H9 (cell line): ENCODE data around the gene MAST2. TPM values are rescaled to one million over a fixed set of nuclear protein-coding genes. Genes with fewer than 3 reads are reported as not detected.

Experiments
- DNase-seq: peaks from one replicate; pipeline ENCODE4 v3.0.0-alpha.2; 2017
- H2AFZ ChIP-seq: one replicate; pipeline ENCODE4 v1.6.1; 2013; ENCODE audit warnings: mild to moderate bottlenecking, low read length, control low read depth, moderate library complexity
- H2AK5ac ChIP-seq: 2 replicates; pipeline ENCODE4 v1.6.1; 2013; ENCODE audit warnings: low read length, control low read depth, mixed read lengths; ENCODE audit not compliant: insufficient read length
- H2BK120ac ChIP-seq: one replicate; pipeline ENCODE4 v1.6.1; 2013; ENCODE audit warnings: low read depth, mild to moderate bottlenecking, low read length, control low read depth, inconsistent platforms; ENCODE audit not compliant: poor library complexity, severe bottlenecking
- H2BK12ac ChIP-seq: 2 replicates; pipeline ENCODE4 v1.6.1; 2013; ENCODE audit warnings: low read length, control low read depth, mixed read lengths, low read depth; ENCODE audit not compliant: insufficient read length
- H2BK15ac ChIP-seq: 2 replicates; pipeline ENCODE4 v1.6.1; 2013; ENCODE audit warnings: low read depth, low read length, control low read depth
- H2BK20ac ChIP-seq: one replicate; pipeline ENCODE4 v1.6.1; 2013; ENCODE audit warnings: low read depth, mild to moderate bottlenecking, low read length, control low read depth, inconsistent platforms; ENCODE audit not compliant: poor library complexity, severe bottlenecking
- H2BK5ac ChIP-seq: 2 replicates; pipeline ENCODE4 v1.6.1; 2013; ENCODE audit warnings: low read length, control low read depth, mixed read lengths; ENCODE audit not compliant: insufficient read length
- H3K14ac ChIP-seq: 2 replicates; pipeline ENCODE4 v1.6.1; 2013; ENCODE audit warnings: low read length, control low read depth; ENCODE audit not compliant: insufficient read depth
- H3K18ac ChIP-seq: 2 replicates; pipeline ENCODE4 v1.6.1; 2013; ENCODE audit warnings: low read depth, mild to moderate bottlenecking, mixed read lengths, low read length, control low read depth; ENCODE audit not compliant: insufficient read length
- H3K23ac ChIP-seq: 2 replicates; pipeline ENCODE4 v1.6.1; 2013; ENCODE audit warnings: low read length, control low read depth, mixed read lengths, low read depth; ENCODE audit not compliant: insufficient read length
- H3K23me2 ChIP-seq: 2 replicates; pipeline ENCODE4 v1.6.1; 2013; ENCODE audit warnings: low read depth, mild to moderate bottlenecking, mixed read lengths, low read length, control low read depth; ENCODE audit not compliant: insufficient read length, poor library complexity, severe bottlenecking
- H3K27ac ChIP-seq: 2 replicates; pipeline ENCODE4 v1.5.1; 2013; ENCODE audit warnings: low read length, control low read depth, mixed read lengths, low read depth; ENCODE audit not compliant: insufficient read length
- H3K27me3 ChIP-seq: 2 replicates; pipeline ENCODE4 v1.6.1; 2013; ENCODE audit warnings: low read length, control low read depth, inconsistent platforms; ENCODE audit not compliant: insufficient read depth
- H3K4ac ChIP-seq: 2 replicates; pipeline ENCODE4 v1.6.1; 2013; ENCODE audit warnings: low read depth, mild to moderate bottlenecking, control low read depth, inconsistent platforms, low read length, moderate library complexity
- H3K4me1 ChIP-seq: 2 replicates; pipeline ENCODE4 v1.6.1; 2013; ENCODE audit warnings: low read length, control low read depth, inconsistent platforms; ENCODE audit not compliant: insufficient read depth
- H3K4me2 ChIP-seq: 2 replicates; pipeline ENCODE4 v1.6.1; 2013; ENCODE audit warnings: low read length, control low read depth, mixed read lengths; ENCODE audit not compliant: insufficient read length, insufficient read depth
- H3K56ac ChIP-seq: 2 replicates; pipeline ENCODE4 v1.6.1; 2013; ENCODE audit warnings: low read depth, mild to moderate bottlenecking, mixed read lengths, low read length, control low read depth; ENCODE audit not compliant: insufficient read length
- H3K79me1 ChIP-seq: 2 replicates; pipeline ENCODE4 v1.6.1; 2013; ENCODE audit warnings: low read depth, mild to moderate bottlenecking, moderate library complexity, low read length, control low read depth, inconsistent platforms; ENCODE audit not compliant: insufficient read depth, poor library complexity, severe bottlenecking
- H3K79me2 ChIP-seq: 2 replicates; pipeline ENCODE4 v1.6.1; 2013; ENCODE audit warnings: low read length, control low read depth, inconsistent platforms; ENCODE audit not compliant: insufficient read depth
- H3K9ac ChIP-seq: 2 replicates; pipeline ENCODE4 v1.6.1; 2013; ENCODE audit warnings: low read length, control low read depth, mixed read lengths; ENCODE audit not compliant: insufficient read length; ENCODE audit errors: extremely low read depth
- H3K9me3 ChIP-seq: one replicate; pipeline ENCODE4 v1.6.1; 2013; ENCODE audit warnings: low read depth, low read length, inconsistent platforms; ENCODE audit not compliant: control insufficient read depth
- H3T11ph ChIP-seq: one replicate; pipeline ENCODE4 v1.6.1; 2013; ENCODE audit warnings: mild to moderate bottlenecking, low read length, control low read depth, inconsistent platforms
- H4K20me1 ChIP-seq: one replicate; pipeline ENCODE4 v1.6.1; 2013; ENCODE audit not compliant: control insufficient read depth, insufficient read length, insufficient read depth
- H4K5ac ChIP-seq: 2 replicates; pipeline ENCODE4 v1.6.1; 2013; ENCODE audit warnings: low read depth, mild to moderate bottlenecking, mixed read lengths, low read length, control low read depth; ENCODE audit not compliant: insufficient read length
- H4K8ac ChIP-seq: replicated peaks from 2 replicates; pipeline ENCODE4 v1.6.1; 2013; ENCODE audit warnings: low read length, control low read depth, mixed read lengths, low read depth; ENCODE audit not compliant: insufficient read length
- H4K91ac ChIP-seq: 2 replicates; pipeline ENCODE4 v1.6.1; 2013; ENCODE audit warnings: low read depth, mild to moderate bottlenecking, moderate library complexity, mixed read lengths, low read length, control low read depth; ENCODE audit not compliant: insufficient read length
- H3K27ac Mint-ChIP-seq, 3 experiments: 2 replicates in 2 of 3; 3 replicates in 1 of 3; pipeline ENCODE4 v1.8.0; 2020 to 2021; ENCODE audit warnings: mixed read lengths in 3 of 3, mild to moderate bottlenecking in 1 of 3, moderate library complexity in 1 of 3
- H3K27me3 Mint-ChIP-seq: 2 replicates; pipeline ENCODE4 v1.8.0; 2021; ENCODE audit warnings: low read depth, mild to moderate bottlenecking, moderate library complexity, mixed read lengths
- H3K36me3 Mint-ChIP-seq, 3 experiments: 2 replicates in 2 of 3; 3 replicates in 1 of 3; pipeline ENCODE4 v1.8.0; 2020 to 2021; ENCODE audit warnings: low read depth in 3 of 3, mixed read lengths in 3 of 3; ENCODE audit not compliant: insufficient read depth in 1 of 3
- H3K4me1 Mint-ChIP-seq, 2 experiments: 2 replicates each; pipeline ENCODE4 v1.8.0; 2020; ENCODE audit warnings: mixed read lengths in 2 of 2
- H3K4me3 Mint-ChIP-seq, 2 experiments: 2 replicates in 1 of 2; 3 replicates in 1 of 2; pipeline ENCODE4 v1.8.0; 2020 to 2021; ENCODE audit warnings: mild to moderate bottlenecking in 2 of 2, mixed read lengths in 2 of 2, moderate library complexity in 1 of 2
- H3K9me3 Mint-ChIP-seq, 2 experiments: 2 replicates in 1 of 2; 3 replicates in 1 of 2; pipeline ENCODE4 v1.8.0; 2020; ENCODE audit warnings: mild to moderate bottlenecking in 2 of 2, mixed read lengths in 2 of 2, moderate library complexity in 1 of 2
- CTCF ChIP-seq: fragments of 200-600 bp; sonication (generic); conservative IDR thresholded peaks from 3 replicates; pipeline ENCODE4 v1.8.0; 2021; ENCODE audit warnings: antibody characterized with exemption, mild to moderate bottlenecking
- WGBS: extraction: QIAGEN DNeasy Blood & Tissue Kit; methylation state at CpG from one replicate; pipeline ENCODE4 v1.1.7; 2013; ENCODE audit warnings: missing lambda C conversion rate, low lambda C conversion rate, mixed read lengths; ENCODE audit not compliant: insufficient read length; ENCODE audit errors: extremely low coverage; 5-methylcytosine and 5-hydroxymethylcytosine counted together
- total RNA-seq: library from RNA; stranded (reverse); gene quantifications from 2 replicates; pipeline ENCODE4 v1.2.1, GENCODE V29; 2021

MAST2 gene
- total RNA-seq, 1 experiment from 2014 or later: 28.8 TPM

- no peak overlapping the region for H2BK15ac ChIP-seq
- TF ChIP-seq CTCF: no peak
- H4K8ac ChIP-seq: no peak overlapping the region
- H4K5ac ChIP-seq: no peak overlapping the region
- H3K4me1 Mint-ChIP-seq: peaks cover 0 to 5% of the 10 kb centered on the region in 2 experiments; a peak in 1 of 4 replicates
- no peak overlapping the region for H3K4me3 Mint-ChIP-seq
- no peak overlapping the region for H3K9ac ChIP-seq
- H3K23me2 ChIP-seq: no peaks in the 10 kb centered on the region
- no peak overlapping the region for H3K27ac ChIP-seq
- no peak overlapping the region for H3K4me2 ChIP-seq
- no peak overlapping the region for H2AFZ ChIP-seq
- no peaks in the 10 kb centered on the region for H3K27me3 ChIP-seq
- no peak overlapping the region for H2AK5ac ChIP-seq
- no peak overlapping the region for H3K4ac ChIP-seq
- H3K23ac ChIP-seq: no peak overlapping the region
- no peak overlapping the region for H2BK12ac ChIP-seq
- no peak overlapping the region for H4K91ac ChIP-seq
- H3K36me3 Mint-ChIP-seq: peaks cover 4 to 6% (median 5%) of the 10 kb centered on the region in 3 experiments; a peak in 1 of 7 replicates
- H3K27ac Mint-ChIP-seq: no peak overlapping the region
- H4K20me1 ChIP-seq: no peaks in the 10 kb centered on the region
- no peaks in the 10 kb centered on the region for H3K79me2 ChIP-seq
- H3K4me1 ChIP-seq: no peaks in the 10 kb centered on the region
- WGBS: no CpG with 5 or more reads among the region's 5 CpGs
- no peaks in the 10 kb centered on the region for H3K79me1 ChIP-seq
- no peak for DNase-seq
- no peak overlapping the region for H3K14ac ChIP-seq
- H3K9me3 ChIP-seq: no peaks in the 10 kb centered on the region
- no peak overlapping the region for H2BK5ac ChIP-seq
- H3K9me3 Mint-ChIP-seq: no peaks in the 10 kb centered on the region; a peak in 2 of 5 replicates
- no peak overlapping the region for H2BK20ac ChIP-seq
- no peak overlapping the region for H3K56ac ChIP-seq
- no peak overlapping the region for H3K18ac ChIP-seq
- no peak overlapping the region for H3T11ph ChIP-seq
- H3K27me3 Mint-ChIP-seq: no peaks in the 10 kb centered on the region
- H2BK120ac ChIP-seq: no peak overlapping the region
Measured at GRCh38 chr1:45979778-45980176, 176.4 kb downstream of the MAST2 start.
